Activated CD8-positive, alpha-beta memory T cell treated with anti-CD3 and anti-CD28 coated beads for 36 hours (primary cell): Measurements from ENCODE around the gene CARD9. TPM values are rescaled to one million over a fixed set of nuclear protein-coding genes. Genes with fewer than 3 reads are reported as not detected.
"Not testable (repeated sequence)": the region's sequence is repeated elsewhere in the genome, so short reads cannot be mapped to it uniquely, and the experiment has no call there.

Experiments
- CTCF ChIA-PET: fragments of 350-600 bp; sonication (Branson Sonifier 250); formaldehyde crosslinking; loops from one replicate; lab custom pipeline; 2021; ENCODE audit warnings: antibody characterized with exemption; lab: Charles Lee
- POLR2A ChIA-PET: fragments of 350-600 bp; sonication (Branson Sonifier 250); formaldehyde crosslinking; loops from one replicate; lab custom pipeline; 2021; ENCODE audit warnings: antibody characterized with exemption; lab: Charles Lee
- total RNA-seq, 2 experiments: library from RNA; stranded (reverse); gene quantifications; one replicate each; pipeline ENCODE4 v1.2.3, GENCODE V29; 2021

The CARD9 gene
- total RNA-seq, 2 experiments from 2014 or later, result 1.8 to 2.7 TPM

GRCh38 chr9:136359774-136360718 is 13.4 kb downstream of the CARD9 start:
- CTCF ChIA-PET, result no interaction called here
- POLR2A ChIA-PET, result no interaction called here

DNA sequence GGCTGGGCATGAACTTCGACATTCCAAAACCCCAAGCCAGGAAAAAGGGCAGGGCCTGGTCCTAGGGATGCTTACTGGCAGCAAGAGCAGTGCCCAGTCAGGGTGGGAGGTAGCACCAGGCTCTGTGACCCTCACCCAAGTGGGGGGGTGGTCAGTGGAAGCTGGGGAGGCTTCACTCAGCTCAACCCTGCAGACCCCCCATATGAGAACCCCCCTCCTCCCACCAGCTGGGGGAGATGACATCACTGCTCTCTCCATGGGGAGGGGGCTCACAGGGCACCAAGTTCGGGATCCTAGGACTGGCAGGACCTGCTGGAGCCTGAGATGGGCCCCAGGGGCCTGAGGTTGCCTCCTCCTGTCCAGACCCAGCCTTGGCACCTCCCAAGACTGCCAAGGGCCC is 14.6 kb downstream of the CARD9 start:
- POLR2A ChIA-PET, result no interaction called here
- CTCF ChIA-PET, result no interaction called here

GRCh38 chr9:136358016-136358415 is 15.5 kb downstream of the CARD9 start:
- ChIA-PET POLR2A (no interaction called here), CTCF (no interaction called here)

DNA sequence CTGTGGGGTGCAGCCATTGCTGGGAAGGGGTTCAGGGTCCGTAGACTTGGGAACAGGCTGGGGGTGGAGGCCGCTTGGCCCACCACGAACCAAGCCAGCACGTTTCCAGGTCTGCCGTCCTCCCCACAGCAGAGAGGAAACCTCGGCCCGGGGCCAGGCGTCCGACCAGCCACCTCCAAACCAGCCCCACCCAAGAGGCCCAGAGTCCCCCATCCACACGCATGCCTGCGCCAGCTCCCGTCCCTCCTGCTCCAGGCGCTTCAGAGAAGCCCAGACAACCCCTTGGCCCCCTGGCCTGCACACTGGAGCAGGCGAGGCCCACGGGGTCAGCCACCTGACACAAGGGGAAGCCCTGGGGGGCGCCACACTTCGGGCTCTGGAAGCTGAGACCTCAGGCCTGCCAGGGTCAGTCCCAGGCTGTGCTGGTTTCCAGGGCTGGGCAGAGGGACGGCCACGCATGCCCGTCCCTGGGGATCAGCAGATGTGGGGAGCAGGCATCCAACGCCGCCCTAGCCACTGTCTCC is 16.2 kb downstream of the CARD9 start:
- POLR2A ChIA-PET, result no interaction called here
- CTCF ChIA-PET, result no interaction called here

DNA sequence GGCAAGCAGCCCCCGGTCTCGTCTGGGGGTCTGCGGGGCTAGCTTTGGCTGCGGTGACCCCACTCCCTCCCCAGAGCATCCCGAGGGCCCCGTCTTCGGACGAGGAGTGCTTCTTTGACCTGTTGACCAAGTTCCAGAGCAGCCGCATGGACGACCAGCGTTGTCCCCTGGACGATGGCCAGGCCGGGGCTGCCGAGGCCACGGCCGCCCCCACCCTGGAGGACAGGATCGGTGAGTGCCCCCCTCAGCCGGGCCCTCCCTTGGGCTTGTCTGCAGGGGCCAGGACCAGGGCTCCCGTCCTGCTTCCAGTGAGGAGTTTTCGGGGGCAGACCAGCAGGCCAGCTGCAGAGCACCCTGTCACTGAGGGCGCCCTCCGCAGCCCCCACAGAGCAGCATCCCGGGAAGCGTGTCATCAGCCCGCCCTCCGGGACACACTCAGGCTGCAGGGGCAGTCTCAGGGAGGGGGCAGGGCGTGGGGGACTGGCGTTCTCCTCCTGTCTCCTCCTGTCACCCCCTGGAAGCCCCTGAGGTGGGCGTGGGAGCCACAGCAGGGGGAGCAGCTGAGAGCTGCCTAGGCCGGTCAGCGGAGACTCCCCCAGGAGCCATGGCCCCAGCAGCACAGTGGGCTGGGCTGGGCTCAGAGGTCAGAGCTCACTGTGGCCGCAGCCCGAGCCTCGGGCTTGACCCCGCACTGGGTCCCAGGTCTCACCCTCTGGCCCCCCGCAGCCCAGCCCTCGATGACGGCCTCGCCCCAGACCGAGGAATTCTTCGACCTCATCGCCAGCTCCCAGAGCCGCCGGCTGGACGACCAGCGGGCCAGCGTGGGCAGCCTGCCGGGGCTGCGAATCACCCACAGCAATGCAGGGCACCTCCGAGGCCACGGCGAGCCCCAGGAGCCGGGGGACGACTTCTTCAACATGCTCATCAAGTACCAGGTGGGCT is 17.6 kb downstream of the CARD9 start:
- CTCF ChIA-PET, result interaction anchor here (1.1 kb wide), 1 partner anchor 43 kb away, joined by 3 read pairs; no protein-coding TSS in a partner anchor
- POLR2A ChIA-PET, result no interaction called here

GRCh38 chr9:136354592-136355085 is 18.8 kb downstream of the CARD9 start:
- ChIA-PET POLR2A (no interaction called here), CTCF (interaction anchor here (0.8 to 1.1 kb wide), 2 partner anchors 9 to 42 kb away, joined by 3 read pairs; partner anchors contain the start of gene DNLZ)

- POLR2A ChIA-PET, result no interaction called here
- CTCF ChIA-PET, result interaction anchor here (0.8 kb wide), 1 partner anchor 10 kb away, joined by 3 read pairs; the partner anchor contains the start of gene DNLZ
Measured at GRCh38 chr9:136353757-136354488, 19.5 kb downstream of the CARD9 start.

DNA sequence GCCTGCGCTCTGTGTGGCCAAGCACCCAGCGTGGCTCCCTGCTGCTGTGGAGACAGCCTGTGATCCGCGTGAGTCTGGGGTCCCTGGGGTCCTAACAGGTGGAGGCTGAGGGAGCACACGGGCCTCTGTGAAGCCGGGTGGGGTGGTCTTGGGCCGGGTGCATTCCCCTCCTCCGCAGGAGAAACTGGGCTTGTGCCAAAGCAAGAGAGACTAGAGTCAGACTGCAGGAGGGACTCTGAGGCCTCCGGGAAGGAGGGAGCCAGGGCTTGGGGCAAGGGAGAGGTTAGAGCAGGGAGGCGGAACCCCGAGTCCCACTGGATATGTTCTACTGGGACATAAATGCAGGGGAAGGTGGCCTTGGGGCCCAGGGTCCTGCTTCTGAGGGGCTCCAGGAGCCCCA is 20.4 kb downstream of the CARD9 start:
- POLR2A ChIA-PET, result no interaction called here
- CTCF ChIA-PET, result no interaction called here

- POLR2A ChIA-PET, result no interaction called here
- CTCF ChIA-PET, result no interaction called here
Measured at GRCh38 chr9:136352682-136353081, 20.8 kb downstream of the CARD9 start.

DNA sequence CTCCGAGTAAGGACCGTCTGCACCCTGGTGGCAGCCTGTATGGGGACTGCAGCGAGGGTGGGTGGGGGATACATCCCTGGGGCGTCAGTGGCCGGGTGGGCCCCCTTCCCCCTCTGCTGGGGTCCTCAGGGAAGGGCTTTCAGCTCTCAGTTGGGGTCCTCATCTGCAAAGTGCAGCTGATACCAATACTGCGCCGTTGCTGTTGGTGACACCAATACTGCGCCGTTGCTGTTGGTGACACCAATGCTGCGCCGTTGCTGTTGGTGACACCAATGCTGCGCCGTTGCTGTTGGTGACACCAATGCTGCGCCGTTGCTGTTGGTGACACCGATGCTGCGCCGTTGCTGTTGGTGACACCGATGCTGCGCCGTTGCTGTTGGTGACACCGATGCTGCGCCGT is 21.6 kb downstream of the CARD9 start:
- CTCF ChIA-PET, result not testable (repeated sequence)

DNA sequence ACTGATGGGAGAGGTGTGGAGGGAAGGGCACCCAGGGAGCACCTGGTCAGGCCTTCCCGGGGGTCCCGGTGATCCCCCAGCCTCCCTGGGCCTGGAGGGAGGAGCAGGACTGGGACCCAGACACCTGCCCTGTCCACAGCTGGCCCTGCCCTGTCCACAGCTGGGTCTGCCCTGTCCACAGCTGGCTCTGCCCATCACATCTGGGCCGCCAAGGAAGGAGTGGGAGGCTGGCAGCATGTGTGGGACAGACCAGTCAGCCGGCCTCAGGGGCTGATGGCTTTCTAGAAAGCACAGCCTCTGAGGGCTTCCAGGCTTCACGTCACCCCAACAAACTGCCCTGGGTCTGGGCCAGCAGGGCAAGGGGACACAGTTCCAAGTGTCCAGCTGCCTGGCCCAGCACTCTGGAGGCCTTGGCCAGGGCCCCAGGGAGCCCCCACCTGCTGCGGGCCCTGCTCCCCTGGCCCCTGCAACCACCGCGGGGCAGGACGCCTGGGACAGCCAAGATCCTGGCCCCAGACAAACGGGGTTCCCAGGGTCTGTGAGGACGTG is 22.1 kb downstream of the CARD9 start:
- CTCF ChIA-PET, result no interaction called here
- POLR2A ChIA-PET, result no interaction called here

More for the DNA sequence above, 21.6 kb downstream of the CARD9 start:
- POLR2A ChIA-PET, result not testable (repeated sequence)

GRCh38 chr9:136349546-136349945 is 23.9 kb downstream of the CARD9 start:
- POLR2A ChIA-PET, result no interaction called here
- CTCF ChIA-PET, result no interaction called here

GRCh38 chr9:136348691-136349090 is 24.8 kb downstream of the CARD9 start:
- ChIA-PET POLR2A (no interaction called here), CTCF (no interaction called here)

DNA sequence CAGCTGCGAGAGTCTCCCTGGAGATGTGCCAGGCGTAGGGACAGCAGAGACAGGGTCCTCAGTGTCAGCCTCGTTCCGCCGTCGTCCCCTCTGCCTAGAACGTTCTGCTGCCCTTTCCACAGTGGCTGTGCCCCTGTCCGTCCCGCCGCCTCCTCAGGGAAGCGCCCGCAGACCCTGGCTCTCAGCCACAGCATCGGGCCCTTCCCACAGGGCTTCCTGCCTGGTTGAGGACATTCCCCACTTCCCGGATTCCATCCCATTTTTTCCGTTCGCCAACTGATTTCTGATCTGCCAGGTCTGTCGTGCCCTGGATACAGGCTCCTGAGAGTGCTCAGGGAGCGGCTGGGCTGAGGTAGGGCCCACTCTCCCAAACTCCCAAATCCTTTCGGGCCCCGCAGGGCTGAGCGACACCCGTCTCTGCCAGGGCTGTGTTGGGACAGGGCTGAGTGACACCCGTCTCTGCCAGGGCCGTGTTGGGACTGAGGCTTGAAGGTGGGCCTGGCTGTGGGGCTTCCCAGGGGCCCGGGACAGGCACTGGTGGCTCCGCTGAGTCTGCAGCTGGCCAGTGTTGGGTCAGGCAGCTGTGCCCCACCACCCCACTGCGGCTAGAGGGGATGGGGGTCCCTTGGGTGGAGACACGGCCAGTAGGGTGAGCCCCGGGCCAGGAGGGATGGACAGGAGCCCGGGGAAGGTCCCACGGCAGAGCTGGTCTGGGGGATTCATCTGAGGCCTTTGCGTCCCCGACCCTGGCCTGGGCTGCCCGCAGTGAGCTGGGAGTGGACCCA is 25.8 kb downstream of the CARD9 start:
- CTCF ChIA-PET, result no interaction called here
- POLR2A ChIA-PET, result interaction anchor here (1.3 kb wide), 1 partner anchor 37 kb away, joined by 3 read pairs; no protein-coding TSS in a partner anchor

- POLR2A ChIA-PET, result interaction anchor here (1.3 kb wide), 1 partner anchor 37 kb away, joined by 3 read pairs; no protein-coding TSS in a partner anchor
- CTCF ChIA-PET, result no interaction called here
Measured at GRCh38 chr9:136346927-136347465, 26.5 kb downstream of the CARD9 start.

DNA sequence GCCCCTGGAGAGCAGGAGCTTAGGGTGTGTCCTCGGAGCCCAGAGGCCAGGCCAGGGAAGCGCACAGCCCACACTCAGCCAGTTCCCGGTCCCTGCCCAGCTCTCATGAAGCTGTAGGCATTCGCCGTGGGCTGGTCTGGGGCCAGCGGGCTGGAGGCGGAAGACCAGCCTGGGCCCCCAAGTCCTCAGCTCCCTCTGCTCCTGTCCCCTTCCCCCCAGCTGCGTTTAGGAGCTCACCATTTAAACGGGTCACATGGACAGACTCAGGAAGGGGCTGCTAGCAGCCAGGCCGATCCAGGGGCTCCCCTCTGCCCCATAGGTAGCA is 27.4 kb downstream of the CARD9 start:
- POLR2A ChIA-PET, result interaction anchor here (1.3 kb wide), 1 partner anchor 38 kb away, joined by 3 read pairs; no protein-coding TSS in a partner anchor
- CTCF ChIA-PET, result interaction anchor here (0.8 kb wide), 1 partner anchor 9 kb away, joined by 4 read pairs; no protein-coding TSS in a partner anchor
